ENCODE results near the gene RIMBP3B. TPM values are rescaled to one million over a fixed set of nuclear protein-coding genes. Genes with fewer than 3 reads are reported as not detected.
"Not testable (repeated sequence)": the region's sequence is repeated elsewhere in the genome, so short reads cannot be mapped to it uniquely, and the experiment has no call there.

Gene RIMBP3B
- 0.29 TPM in 1 of 2 replicates, not detected in the other for total RNA-seq

- H3K4me3 ChIP-seq (ENCODE audit: low read depth, low read length); DNase-seq (ENCODE audit: low read depth): not testable (repeated sequence)
Measured at GRCh38 chr22:21383701-21384467, at the start of gene RIMBP3B. TSS of gene RIMBP3B (plus strand) at chr22:21383751. CDS start at chr22:21383859, 108 bp downstream.

- not testable (repeated sequence) for H3K4me3 ChIP-seq (ENCODE audit: low read depth, low read length); DNase-seq (ENCODE audit: low read depth)
Measured at GRCh38 chr22:21357527-21357926, 26.0 kb upstream of the RIMBP3B start.

- not testable (repeated sequence) for H3K4me3 ChIP-seq (ENCODE audit: low read depth, low read length); DNase-seq (ENCODE audit: low read depth)
Measured at GRCh38 chr22:21360525-21360924, 23.0 kb upstream of the RIMBP3B start.

- H3K4me3 ChIP-seq (ENCODE audit: low read depth, low read length); DNase-seq (ENCODE audit: low read depth): not testable (repeated sequence)
Measured at GRCh38 chr22:21362473-21362872, 21.1 kb upstream of the RIMBP3B start.

- not testable (repeated sequence) for DNase-seq (ENCODE audit: low read depth); H3K4me3 ChIP-seq (ENCODE audit: low read depth, low read length)
Measured at GRCh38 chr22:21363061-21363460, 20.5 kb upstream of the RIMBP3B start.

GRCh38 chr22:21363803-21364202 is 19.7 kb upstream of the RIMBP3B start:
- DNase-seq (ENCODE audit: low read depth); H3K4me3 ChIP-seq (ENCODE audit: low read depth, low read length): not testable (repeated sequence)

- not testable (repeated sequence) for H3K4me3 ChIP-seq (ENCODE audit: low read depth, low read length); DNase-seq (ENCODE audit: low read depth)
Measured at GRCh38 chr22:21364362-21364761, 19.2 kb upstream of the RIMBP3B start.

GRCh38 chr22:21365337-21365736 is 18.2 kb upstream of the RIMBP3B start:
- DNase-seq (ENCODE audit: low read depth); H3K4me3 ChIP-seq (ENCODE audit: low read depth, low read length): not testable (repeated sequence)

GRCh38 chr22:21368603-21369310 is 14.8 kb upstream of the RIMBP3B start:
- not testable (repeated sequence) for DNase-seq (ENCODE audit: low read depth); H3K4me3 ChIP-seq (ENCODE audit: low read depth, low read length)

GRCh38 chr22:21375880-21376279 is 7.7 kb upstream of the RIMBP3B start:
- not testable (repeated sequence) for H3K4me3 ChIP-seq (ENCODE audit: low read depth, low read length); DNase-seq (ENCODE audit: low read depth)

GRCh38 chr22:21384468-21385357 is 1.2 kb downstream of the RIMBP3B start:
- not testable (repeated sequence) for H3K4me3 ChIP-seq (ENCODE audit: low read depth, low read length); DNase-seq (ENCODE audit: low read depth)

GRCh38 chr22:21389480-21389879 is 5.9 kb downstream of the RIMBP3B start:
- DNase-seq (ENCODE audit: low read depth); H3K4me3 ChIP-seq (ENCODE audit: low read depth, low read length): not testable (repeated sequence)

- DNase-seq (ENCODE audit: low read depth); H3K4me3 ChIP-seq (ENCODE audit: low read depth, low read length): not testable (repeated sequence)
Measured at GRCh38 chr22:21390013-21390412, 6.5 kb downstream of the RIMBP3B start.

GRCh38 chr22:21394613-21395012 is 11.1 kb downstream of the RIMBP3B start:
- DNase-seq (ENCODE audit: low read depth); H3K4me3 ChIP-seq (ENCODE audit: low read depth, low read length): not testable (repeated sequence)

- not testable (repeated sequence) for DNase-seq (ENCODE audit: low read depth); H3K4me3 ChIP-seq (ENCODE audit: low read depth, low read length)
Measured at GRCh38 chr22:21401197-21401969, 17.8 kb downstream of the RIMBP3B start.

- not testable (repeated sequence) for H3K4me3 ChIP-seq (ENCODE audit: low read depth, low read length); DNase-seq (ENCODE audit: low read depth)
Measured at GRCh38 chr22:21402763-21403314, 19.3 kb downstream of the RIMBP3B start.

GRCh38 chr22:21407139-21407538 is 23.6 kb downstream of the RIMBP3B start:
- not testable (repeated sequence) for DNase-seq (ENCODE audit: low read depth); H3K4me3 ChIP-seq (ENCODE audit: low read depth, low read length)

GRCh38 chr22:21407792-21408191 is 24.2 kb downstream of the RIMBP3B start:
- not testable (repeated sequence) for DNase-seq (ENCODE audit: low read depth)

More at GRCh38 chr22:21407792-21408191, 24.2 kb downstream of the RIMBP3B start:
- not testable (repeated sequence) for H3K4me3 ChIP-seq (ENCODE audit: low read depth, low read length)
